Osteoblast (primary cell): ENCODE results near the gene GALNT2. TPM values are rescaled to one million over a fixed set of nuclear protein-coding genes. Genes with fewer than 3 reads are reported as not detected.

ENCODE experiments used
- DNase-seq: peaks from one replicate; pipeline ENCODE4 v3.0.0; 2011; ENCODE audit warnings: low spot score, mixed read lengths; ENCODE audit not compliant: insufficient read length; ENCODE audit errors: missing footprints
- H2AFZ ChIP-seq: 2 replicates; pipeline ENCODE4 v1.6.0; 2011; ENCODE audit warnings: mild to moderate bottlenecking, low read length
- H3K27ac ChIP-seq: 2 replicates; pipeline ENCODE4 v1.5.1; 2011; ENCODE audit warnings: mild to moderate bottlenecking, low read depth, low read length, moderate library complexity
- H3K27me3 ChIP-seq: 2 replicates; pipeline ENCODE4 v1.6.0; 2012; ENCODE audit warnings: mild to moderate bottlenecking, control low read depth, inconsistent platforms, low read length, moderate library complexity; ENCODE audit not compliant: insufficient read depth
- H3K36me3 ChIP-seq: 2 replicates; pipeline ENCODE4 v1.5.1; 2011; ENCODE audit warnings: mild to moderate bottlenecking, low read length, control low read depth, moderate library complexity; ENCODE audit not compliant: insufficient read depth
- H3K4me1 ChIP-seq: 2 replicates; pipeline ENCODE4 v1.5.1; 2011; ENCODE audit warnings: mild to moderate bottlenecking, low read length, control low read depth, moderate library complexity; ENCODE audit not compliant: insufficient read depth
- H3K4me2 ChIP-seq: 2 replicates; pipeline ENCODE4 v1.6.0; 2011; ENCODE audit warnings: mild to moderate bottlenecking, low read length; ENCODE audit not compliant: insufficient read depth
- H3K4me3 ChIP-seq: fragments of 200-600 bp; sonication (generic); 3 replicates; pipeline ENCODE4 v1.5.1; 2012; ENCODE audit warnings: mild to moderate bottlenecking, low read length, inconsistent platforms; ENCODE audit not compliant: insufficient read depth
- H3K79me2 ChIP-seq: 2 replicates; pipeline ENCODE4 v1.6.0; 2012; ENCODE audit warnings: mild to moderate bottlenecking, low read length, control low read depth, inconsistent platforms; ENCODE audit not compliant: insufficient read depth
- H3K9me3 ChIP-seq: 2 replicates; pipeline ENCODE4 v1.5.1; 2011; ENCODE audit warnings: low read depth, low read length, control low read depth
- H4K20me1 ChIP-seq: 2 replicates; pipeline ENCODE4 v1.6.0; 2012; ENCODE audit warnings: mild to moderate bottlenecking, low read length, control low read depth; ENCODE audit not compliant: insufficient read depth
- CTCF ChIP-seq: IDR thresholded peaks from 2 replicates; pipeline ENCODE4 v1.5.1; 2011; ENCODE audit warnings: mild to moderate bottlenecking, low read depth, low read length, moderate library complexity; ENCODE audit errors: extremely low read depth
- total RNA-seq: library from RNA; depleted of rRNA; stranded (reverse); fragments of >200 nt; gene quantifications from 2 replicates; pipeline ENCODE4 v1.2.3, GENCODE V29; 2012

Gene GALNT2
- total RNA-seq, 1 donor: 83.2 TPM

- no peaks in the 10 kb centered on the region for H3K4me1 ChIP-seq
- TF ChIP-seq CTCF: no peak
- H3K4me3 ChIP-seq: no peak overlapping the region
- no peaks in the 10 kb centered on the region for H3K36me3 ChIP-seq
- H3K4me2 ChIP-seq: no peak overlapping the region
- H3K27me3 ChIP-seq: no peaks in the 10 kb centered on the region
- H3K9me3 ChIP-seq: no peaks in the 10 kb centered on the region
- no peaks in the 10 kb centered on the region for H4K20me1 ChIP-seq
- no peak for DNase-seq
- H3K79me2 ChIP-seq: no peaks in the 10 kb centered on the region
- H2AFZ ChIP-seq: no peak overlapping the region
- no peak overlapping the region for H3K27ac ChIP-seq
These were observed 26.6 kb upstream of the GALNT2 start for GRCh38 chr1:230040440-230040839.

GRCh38 chr1:230043081-230043480 lies 24.0 kb upstream of the GALNT2 start:
- H3K4me2 ChIP-seq: no peak overlapping the region
- no peak overlapping the region for H3K27ac ChIP-seq
- no peaks in the 10 kb centered on the region for H3K9me3 ChIP-seq
- H4K20me1 ChIP-seq: no peaks in the 10 kb centered on the region
- H3K79me2 ChIP-seq: no peaks in the 10 kb centered on the region
- no peak overlapping the region for H3K4me3 ChIP-seq
- no peak overlapping the region for H2AFZ ChIP-seq
- no peaks in the 10 kb centered on the region for H3K36me3 ChIP-seq
- TF ChIP-seq CTCF: no peak
- DNase-seq: no peak
- H3K27me3 ChIP-seq: peaks cover 3% of the 10 kb centered on the region
- no peaks in the 10 kb centered on the region for H3K4me1 ChIP-seq

DNA sequence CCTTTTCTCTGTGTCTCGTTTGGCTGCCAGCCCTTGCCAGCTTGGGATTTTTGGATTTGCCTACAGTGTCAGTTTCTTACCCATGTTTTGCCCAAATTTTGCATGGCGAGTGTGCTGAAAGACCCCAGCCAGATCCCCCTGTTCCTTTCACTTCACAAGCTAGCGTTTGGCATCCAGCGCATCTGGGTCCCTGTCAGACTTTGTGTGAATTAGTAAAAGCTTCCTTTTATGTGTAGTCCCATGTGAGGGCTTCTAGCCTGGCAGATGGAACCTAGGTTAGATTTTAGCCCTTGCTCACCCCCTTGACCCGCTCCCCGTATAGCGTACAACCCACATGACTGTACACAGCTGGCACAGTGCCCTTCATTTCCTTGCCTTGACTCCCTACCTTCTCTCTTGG lies 22.3 kb upstream of the GALNT2 start:
- H3K4me3 ChIP-seq: no peak overlapping the region
- H3K9me3 ChIP-seq: no peaks in the 10 kb centered on the region
- TF ChIP-seq CTCF: no peak
- H3K27ac ChIP-seq: no peak overlapping the region
- no peaks in the 10 kb centered on the region for H3K79me2 ChIP-seq
- H2AFZ ChIP-seq: no peak overlapping the region
- no peaks in the 10 kb centered on the region for H3K36me3 ChIP-seq
- H3K4me2 ChIP-seq: no peak overlapping the region
- peaks cover 7% of the 10 kb centered on the region for H3K27me3 ChIP-seq
- no peaks in the 10 kb centered on the region for H4K20me1 ChIP-seq
- H3K4me1 ChIP-seq: no peaks in the 10 kb centered on the region
- DNase-seq: peak; percentile 60

GRCh38 chr1:230047114-230047865 lies 19.7 kb upstream of the GALNT2 start:
- H3K27ac ChIP-seq: no peak overlapping the region
- no peak for TF ChIP-seq CTCF
- no peaks in the 10 kb centered on the region for H4K20me1 ChIP-seq
- no peaks in the 10 kb centered on the region for H3K79me2 ChIP-seq
- H3K27me3 ChIP-seq: peaks cover 7% of the 10 kb centered on the region
- H3K36me3 ChIP-seq: no peaks in the 10 kb centered on the region
- no peaks in the 10 kb centered on the region for H3K4me1 ChIP-seq
- H2AFZ ChIP-seq: no peak overlapping the region
- H3K4me3 ChIP-seq: no peak overlapping the region
- no peaks in the 10 kb centered on the region for H3K9me3 ChIP-seq
- no peak for DNase-seq
- no peak overlapping the region for H3K4me2 ChIP-seq
